NOMO-1 (cell line): ENCODE measurements around the gene FOXE1.

Experiments used
- DNase-seq, 2 experiments: peaks; one replicate each; lab custom pipeline; 2025; ENCODE audit not compliant: unreplicated experiment in 2 of 2; lab: John Stamatoyannopoulos, UW

Gene FOXE1

DNA sequence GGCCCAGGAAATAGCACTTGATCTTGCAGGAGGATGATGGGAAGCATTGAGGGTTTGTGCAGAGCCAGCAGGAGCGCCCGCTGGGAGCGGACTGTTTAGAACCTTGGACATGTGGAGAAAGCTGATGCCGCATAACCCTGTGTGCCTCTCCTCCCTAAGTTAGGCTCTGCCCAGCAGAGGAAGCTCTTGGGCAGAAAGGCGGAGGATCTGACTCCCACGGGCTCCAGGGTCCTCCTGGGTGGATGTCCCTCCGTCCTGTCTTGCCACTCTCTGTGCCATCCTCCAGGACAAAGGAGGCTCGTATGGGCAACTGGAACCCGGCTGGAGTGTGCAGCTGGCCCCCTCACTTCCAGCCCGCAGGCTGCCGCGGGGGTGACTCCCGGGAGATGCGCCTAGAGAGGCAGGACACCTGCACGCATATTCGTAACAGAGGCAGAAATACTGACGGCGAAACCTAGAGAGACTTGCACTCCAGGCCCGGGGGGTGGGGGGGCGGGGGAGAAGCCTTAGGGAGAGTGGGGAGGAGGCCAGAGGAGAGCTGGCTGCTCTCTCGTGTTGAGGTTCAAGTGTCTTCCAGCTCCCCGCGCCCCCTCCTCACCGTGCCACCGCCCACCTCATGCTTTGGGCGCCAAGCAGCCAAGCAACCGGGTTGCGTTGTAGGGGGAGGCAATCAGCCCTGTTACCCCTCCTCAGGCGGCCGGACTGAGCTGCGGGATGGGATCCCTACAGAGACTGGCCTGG lies 5.4 kb upstream of the FOXE1 start:
- DNase-seq, result no peak

DNA sequence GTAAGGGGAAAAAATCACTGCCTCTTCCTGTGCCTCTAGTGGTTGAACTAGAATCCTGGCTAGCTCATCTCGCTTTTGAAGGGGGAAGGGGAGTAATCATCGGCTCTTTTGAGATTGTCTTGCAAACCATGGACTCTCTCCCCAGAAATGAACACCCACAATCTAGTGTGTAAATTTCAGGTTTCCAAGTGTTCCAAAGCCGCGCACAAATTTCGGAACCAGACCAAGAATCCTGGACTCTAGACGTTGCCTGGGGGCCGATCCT lies 4.9 kb upstream of the FOXE1 start:
- DNase-seq, result no peak

DNA sequence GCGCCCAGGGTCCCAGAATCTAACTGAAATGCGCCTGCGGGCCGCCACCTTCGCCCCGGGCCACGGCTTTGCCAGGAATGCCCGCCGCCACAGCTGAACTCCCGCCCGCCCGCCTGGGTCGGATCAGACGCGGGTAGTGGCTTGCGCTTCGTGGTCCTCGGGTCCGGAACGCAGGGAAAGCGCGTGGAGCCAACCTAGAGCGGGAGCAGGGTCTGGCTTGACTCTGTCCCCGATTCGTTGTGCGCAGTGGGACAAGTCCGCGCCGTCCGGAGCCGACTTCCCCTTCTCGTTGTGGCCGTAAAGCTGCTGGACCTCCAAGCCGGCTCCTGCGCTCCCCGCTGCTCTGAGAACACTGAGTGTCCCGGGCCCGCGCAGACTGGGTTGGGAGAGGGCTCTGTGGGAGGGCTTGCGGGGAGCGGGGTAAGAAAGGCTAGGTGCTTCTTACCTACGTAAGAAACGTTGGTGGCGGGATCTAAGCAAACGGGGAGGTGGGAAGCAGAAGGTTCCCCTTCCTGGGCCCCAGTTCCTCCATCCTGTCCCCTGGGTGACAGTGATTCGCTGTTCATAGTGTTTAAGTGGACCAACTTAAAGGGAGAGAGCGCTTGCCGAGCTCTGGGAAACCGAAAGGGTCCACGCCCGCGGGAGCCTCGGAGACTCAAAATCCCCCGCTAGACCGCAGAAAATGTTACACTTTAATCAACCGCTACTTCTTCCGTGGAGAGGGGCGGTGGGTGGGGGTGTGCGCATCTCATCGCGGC lies 4.4 kb upstream of the FOXE1 start:
- peak in 1 of 2 experiments; percentile 38 for DNase-seq

DNA sequence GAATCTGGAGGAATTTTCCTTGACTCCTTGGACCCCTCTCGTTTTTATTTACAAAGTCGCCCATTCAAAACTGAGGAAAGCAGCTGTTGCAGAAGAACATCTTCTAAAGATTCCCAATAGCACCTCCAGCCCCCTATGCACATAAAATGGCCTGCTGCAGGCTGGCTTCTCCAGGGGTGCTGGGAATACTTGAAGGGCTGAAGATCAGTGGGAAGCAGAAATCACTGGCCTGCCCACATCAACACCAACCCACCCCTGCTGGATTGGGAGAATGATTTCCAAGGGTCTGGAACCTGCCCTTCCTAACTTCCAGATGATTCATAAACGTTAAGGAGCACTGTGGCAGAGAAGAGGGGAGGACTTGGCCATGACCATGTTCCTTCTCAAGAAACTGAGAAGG lies 3.0 kb upstream of the FOXE1 start:
- DNase-seq, result no peak

- no peak for DNase-seq
These were observed 2.1 kb upstream of the FOXE1 start for GRCh38 chr9:97850746-97851445.

DNA sequence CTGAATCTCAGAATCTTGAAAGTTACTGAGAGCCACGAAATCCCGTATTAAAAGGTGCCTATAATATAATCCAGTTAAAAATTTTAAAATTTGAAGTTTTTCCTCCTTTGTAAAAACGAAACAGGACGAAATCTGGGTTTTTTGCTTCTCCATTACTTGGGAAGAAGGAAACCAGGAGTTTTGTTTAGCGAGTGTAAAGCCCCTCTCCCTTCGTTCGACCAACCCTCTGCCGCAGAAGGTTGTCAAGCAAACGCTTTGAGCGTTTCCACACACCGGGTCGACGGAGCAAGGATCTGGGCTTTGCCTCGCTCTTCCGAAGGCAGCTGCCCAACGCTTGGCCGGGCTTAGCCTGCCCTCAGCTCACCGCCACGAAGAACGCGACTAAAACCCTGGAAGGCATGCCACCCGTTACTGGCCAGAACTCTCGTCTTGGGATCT lies 1.6 kb upstream of the FOXE1 start:
- DNase-seq, result no peak

DNA sequence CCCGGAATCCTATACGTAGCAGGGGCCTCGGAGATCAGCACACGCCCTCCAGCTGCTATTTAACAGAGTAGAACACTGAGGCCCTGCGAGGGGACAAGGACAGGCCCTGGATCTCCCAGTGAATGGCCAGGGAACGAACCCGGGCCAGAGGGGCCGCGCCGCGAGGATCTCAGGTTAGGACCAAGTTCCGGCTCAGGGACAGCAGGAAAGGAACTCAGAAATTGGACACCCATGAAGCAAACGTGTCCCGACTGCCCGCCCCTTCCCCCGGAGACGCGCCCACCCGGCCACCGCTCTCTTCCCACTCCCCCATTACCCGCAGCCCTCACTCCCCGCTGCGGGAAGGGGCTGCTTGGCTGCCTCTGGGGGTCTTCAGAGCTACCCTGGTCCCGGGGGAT lies 1.0 kb upstream of the FOXE1 start:
- DNase-seq, result no peak

DNA sequence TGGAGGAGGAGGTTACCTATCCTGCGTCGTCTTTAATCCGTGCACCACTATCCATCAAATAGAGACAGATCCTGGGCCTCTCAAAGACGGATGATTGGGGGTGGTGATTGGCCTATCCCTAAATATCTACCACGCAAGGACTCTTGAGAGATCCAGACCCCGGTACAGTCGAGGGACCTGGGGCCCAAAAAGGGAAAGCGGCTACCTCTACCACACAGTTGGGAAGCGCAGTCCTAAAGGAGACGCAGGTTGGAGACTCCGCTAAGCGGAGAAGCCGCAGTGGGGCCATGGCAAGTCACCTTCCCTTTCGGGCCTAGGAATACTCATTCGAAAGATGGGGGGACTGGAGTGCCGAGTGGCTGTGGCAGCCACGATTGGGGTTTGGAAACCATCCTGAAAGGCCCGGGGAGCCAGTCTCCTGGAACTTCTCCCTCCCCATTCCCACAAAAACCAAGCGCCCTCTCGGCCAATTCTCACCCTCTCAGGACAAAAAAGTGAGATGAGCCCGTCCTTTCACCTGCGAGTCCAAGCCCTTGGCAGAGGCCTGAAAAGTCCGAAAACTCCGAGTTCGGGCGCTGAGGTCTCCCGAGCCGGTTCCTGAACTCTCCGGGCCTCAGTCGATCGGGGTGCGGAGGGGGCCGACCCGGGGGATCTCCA lies 499 bp upstream of the FOXE1 start:
- no peak for DNase-seq

- peak; percentile 38 to 45 for DNase-seq
These were observed 1.0 kb downstream of the FOXE1 start for GRCh38 chr9:97853844-97854695.

GRCh38 chr9:97854696-97855485 lies 1.9 kb downstream of the FOXE1 start:
- no peak for DNase-seq

DNA sequence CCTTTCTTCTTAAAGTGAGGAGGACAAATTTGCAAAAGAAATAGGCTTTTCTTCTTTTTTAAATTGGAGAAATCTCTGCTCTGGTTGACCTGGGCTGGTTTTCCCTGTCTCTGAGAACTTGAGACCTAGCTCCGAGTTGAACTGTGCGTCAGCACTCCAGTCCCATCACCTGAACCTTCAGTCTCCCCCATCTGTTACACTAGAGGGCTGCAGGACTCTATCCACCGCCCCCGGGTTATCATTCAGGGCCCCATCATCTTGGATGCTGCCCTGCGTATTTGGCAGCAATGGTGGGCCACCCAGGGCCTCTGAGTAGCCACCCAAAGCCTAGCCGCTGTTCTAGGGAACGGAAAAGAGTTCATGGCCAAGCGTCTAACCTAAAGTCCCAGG lies 2.5 kb downstream of the FOXE1 start:
- DNase-seq, result no peak

DNA sequence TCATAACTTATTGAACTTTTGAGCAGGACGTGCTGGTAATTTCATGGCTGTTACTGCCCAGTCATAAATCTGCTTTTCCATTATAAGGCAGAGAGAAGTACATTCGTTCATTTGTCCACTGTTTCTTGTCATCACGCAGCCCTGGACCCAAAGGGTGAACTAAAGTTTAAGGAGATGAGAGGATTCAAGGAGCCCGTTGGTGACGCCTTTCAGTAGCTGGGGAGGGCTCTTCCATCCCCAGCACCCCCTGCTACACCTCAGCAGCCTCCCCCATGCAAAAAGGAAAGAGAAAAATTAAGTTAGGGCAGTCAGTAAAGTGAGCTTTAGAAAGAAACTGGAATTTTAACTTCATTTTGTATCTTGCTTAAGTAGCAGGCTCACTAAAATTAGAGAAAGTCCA lies 2.9 kb downstream of the FOXE1 start:
- no peak for DNase-seq

DNA sequence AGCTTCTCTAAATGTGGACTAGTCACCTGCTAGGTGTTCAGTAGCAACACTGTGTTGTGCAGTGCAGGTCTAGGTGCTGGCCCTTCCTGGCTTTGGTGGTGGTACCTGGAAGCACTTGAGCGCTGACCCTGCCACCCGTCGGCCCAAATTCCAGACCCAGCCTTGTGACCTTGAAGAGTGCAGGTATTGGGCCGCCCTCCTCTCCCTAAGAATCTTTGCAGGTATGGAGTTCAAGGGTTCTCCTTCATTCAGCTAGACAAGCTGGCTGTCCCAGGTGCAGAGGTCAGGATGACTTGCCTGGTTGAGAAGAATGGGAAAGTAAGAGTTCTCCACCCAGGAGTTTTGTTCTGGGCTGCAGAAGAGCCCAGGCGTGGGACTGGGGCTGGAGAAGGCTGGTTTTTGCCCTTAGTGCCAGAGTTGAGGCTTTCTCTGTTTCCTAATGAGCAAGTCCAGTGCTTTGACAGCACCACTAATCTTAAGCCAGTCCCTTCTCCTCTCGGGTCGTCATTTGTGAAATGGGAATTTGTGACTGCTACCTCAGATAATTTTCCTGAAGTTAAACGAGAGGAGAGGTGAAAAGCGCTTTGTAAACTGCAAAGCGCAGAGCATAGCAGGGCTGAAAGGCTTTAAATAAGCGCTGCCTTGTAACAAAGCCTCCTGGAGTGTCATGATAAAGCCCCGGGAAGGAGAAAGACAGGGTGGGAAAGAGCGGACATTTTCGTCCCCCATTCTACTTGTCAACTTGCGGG lies 4.0 kb downstream of the FOXE1 start:
- DNase-seq, result no peak

GRCh38 chr9:97857606-97858392 lies 4.8 kb downstream of the FOXE1 start:
- DNase-seq, result no peak

DNA sequence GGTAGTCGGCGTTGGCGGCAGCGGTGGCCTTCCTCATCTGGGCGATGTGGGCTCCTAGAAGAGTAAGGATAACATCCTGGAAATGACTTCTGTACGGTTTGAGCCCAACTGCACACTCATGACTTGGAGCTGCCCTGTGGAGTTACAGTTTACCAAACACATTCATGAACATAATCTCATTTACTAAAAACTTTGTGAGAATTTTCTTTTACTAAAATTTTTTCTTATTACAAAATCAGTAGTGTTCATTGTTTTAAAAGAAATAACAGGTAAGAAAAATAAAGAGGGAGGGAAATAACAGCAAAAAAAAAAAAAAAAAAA lies 5.3 kb downstream of the FOXE1 start:
- peak in 1 of 2 experiments; percentile 9 for DNase-seq

GRCh38 chr9:97858826-97859225 lies 5.8 kb downstream of the FOXE1 start:
- no peak for DNase-seq

DNA sequence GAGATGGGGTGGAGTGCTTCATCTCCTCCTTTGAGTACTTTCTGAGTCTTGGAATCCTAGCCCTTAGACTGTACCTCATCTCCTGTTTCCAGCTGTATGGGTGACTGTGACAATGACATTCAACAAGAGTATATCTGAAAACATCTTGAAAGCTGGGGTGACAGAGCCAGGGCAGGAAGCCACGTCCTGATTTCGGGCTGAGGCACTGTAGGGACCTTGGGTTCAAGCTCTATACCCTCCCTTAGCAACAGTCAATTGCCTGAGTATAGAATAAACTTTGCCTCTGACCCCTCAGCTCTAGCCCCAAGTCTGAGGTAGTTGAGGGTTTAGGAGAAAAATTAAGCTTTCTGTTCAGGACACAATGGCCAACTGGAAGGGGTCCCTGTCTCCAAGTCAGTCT lies 6.3 kb downstream of the FOXE1 start:
- DNase-seq, result no peak

DNA sequence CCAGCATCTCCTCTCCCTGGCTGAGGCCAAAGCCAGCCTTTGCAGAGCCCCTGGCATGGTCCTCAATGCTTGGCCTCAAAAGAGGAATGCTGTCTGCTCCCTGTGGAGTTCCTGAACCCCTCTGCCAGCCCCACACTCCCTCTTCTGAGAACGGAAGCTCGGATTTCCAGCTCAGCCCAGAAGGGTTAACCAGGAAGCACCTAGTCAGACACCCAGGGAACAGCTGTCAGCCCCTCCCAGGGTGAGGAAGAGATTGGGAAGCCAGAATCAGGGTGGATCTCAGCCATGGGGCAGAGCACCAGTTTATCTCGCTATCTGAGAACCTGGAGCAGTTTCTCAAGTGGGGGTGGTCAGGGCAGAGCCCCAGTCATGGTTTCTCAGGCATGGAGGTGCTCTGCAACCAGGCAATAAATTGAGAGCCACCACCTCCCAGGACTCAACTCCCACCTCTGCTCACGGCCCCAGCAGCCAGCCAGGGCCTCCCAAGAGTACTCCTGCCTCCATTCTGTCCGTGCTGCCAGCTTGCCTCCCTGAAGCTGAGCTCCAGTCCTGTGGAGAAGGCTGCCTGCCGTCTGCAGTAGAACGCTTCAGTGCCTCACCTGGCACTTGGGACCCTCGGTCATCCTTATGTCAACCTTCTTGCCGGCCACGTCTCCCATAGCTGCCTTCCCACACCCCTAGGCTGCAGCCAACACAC lies 7.6 kb downstream of the FOXE1 start:
- DNase-seq, result no peak
